OCI-LY3 (cell line): ENCODE results near the gene CNTNAP2.
"Not testable (repeated sequence)": the region's sequence is repeated elsewhere in the genome, so short reads cannot be mapped to it uniquely, and the experiment has no call there.

ENCODE experiments used
- CTCF ChIP-seq: fragments of 200-600, 300-600 bp; sonication (generic); IDR thresholded peaks from 2 replicates; pipeline ENCODE4 v1.5.1; 2014; ENCODE audit warnings: antibody characterized with exemption, low read length, low read depth
- EZH2phosphoT487 ChIP-seq: fragments of 200-600 bp; shearing (Covaris generic); IDR thresholded peaks from 2 replicates; pipeline ENCODE4 v1.6.1; 2018; ENCODE audit warnings: antibody characterized with exemption, mixed run types, low read depth

GRCh38 chr7:148430690-148431089, 2314.1 kb downstream of the CNTNAP2 start:
- TF ChIP-seq CTCF, EZH2phosphoT487: not testable (repeated sequence)
